HG03095 (cell line): Measurements from ENCODE around the gene USHBP1.
"Not testable (repeated sequence)": the region's sequence is repeated elsewhere in the genome, so short reads cannot be mapped to it uniquely, and the experiment has no call there.

Experiments used
- ATAC-seq: cut with Tn5 transposase; IDR thresholded peaks from one replicate; pipeline ENCODE4 v1.9.1; 2021; ENCODE audit warnings: moderate library complexity; ENCODE audit not compliant: unreplicated experiment

USHBP1 gene

DNA sequence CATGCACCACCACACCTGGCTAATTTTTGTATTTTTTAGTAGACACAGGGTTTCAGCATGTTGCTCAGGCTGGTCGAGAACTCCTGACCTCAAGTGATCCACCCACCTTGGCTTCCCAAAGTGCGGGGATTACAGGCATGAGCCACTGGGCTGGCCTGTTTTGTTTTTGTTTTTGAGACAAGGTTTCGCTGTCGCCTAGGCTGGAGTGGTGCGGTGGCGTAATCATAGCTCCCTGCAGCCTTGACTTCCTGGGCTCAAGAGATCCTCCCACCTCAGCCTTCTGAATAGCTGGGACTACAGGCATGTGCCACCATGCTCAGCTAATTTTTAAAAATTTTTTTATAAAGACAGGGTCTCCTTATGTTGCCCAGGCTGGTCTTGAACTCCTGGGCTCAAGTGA is 31.0 kb upstream of the USHBP1 start:
- not testable (repeated sequence) for ATAC-seq

DNA sequence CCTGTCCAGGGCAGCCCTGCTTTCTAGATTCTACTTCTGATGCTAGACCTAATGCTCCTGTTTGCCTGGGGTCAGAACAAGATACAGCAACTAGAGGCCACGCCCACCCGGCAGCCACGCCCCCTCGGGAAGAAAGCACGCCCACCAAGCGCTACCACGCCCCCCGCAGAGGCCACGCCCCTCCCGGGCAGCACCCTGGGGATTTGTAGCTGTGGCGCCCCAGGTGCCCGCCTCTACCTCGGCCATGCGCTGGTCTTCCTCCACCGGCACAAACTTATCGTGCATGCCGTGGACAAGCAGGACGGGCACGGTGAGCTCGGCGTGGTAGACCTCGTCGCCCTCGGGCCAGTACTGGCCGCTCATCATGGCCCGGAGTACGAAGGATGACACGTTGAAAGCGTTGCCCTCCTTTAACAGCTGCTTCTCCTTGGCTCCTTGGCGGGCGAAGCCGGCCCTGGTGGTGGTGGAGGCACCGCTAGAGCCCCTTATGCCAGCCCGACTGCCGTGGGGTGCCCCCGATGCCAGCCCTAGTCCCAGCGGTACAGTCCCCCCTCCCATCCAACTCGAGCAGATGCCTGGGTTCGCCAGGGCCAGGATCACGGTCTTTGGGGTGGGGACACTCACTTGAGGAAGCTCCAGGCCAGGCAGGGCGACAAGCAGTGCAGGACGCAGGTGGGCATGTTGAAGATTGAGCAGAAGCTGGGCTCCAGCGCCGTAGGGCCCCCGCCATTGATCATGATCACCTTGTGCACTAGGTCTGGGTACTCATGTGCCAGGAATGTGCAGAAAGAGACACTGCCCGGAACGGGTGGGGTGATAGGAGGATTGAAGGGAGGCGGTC is 29.7 kb upstream of the USHBP1 start:
- no peak for ATAC-seq

DNA sequence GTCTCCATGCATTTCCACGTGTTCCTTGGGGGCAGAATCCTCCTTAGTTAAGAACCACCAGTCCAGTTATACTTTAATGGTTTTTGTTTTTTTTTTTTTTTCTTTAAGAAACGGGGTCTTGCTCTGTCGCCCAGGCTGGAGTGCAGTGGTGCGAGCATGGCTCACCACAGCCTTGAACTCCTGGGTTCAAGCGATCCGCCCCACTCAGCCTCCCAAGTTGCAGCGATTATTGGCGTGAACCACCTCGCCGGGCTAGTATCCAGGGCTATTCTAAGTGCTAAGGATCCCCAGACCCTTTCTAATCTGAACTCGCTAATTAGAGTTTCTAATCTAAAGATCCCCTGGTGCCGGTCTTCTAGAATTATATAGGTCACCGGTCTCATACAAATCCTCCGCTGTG is 29.1 kb upstream of the USHBP1 start:
- ATAC-seq: no peak

DNA sequence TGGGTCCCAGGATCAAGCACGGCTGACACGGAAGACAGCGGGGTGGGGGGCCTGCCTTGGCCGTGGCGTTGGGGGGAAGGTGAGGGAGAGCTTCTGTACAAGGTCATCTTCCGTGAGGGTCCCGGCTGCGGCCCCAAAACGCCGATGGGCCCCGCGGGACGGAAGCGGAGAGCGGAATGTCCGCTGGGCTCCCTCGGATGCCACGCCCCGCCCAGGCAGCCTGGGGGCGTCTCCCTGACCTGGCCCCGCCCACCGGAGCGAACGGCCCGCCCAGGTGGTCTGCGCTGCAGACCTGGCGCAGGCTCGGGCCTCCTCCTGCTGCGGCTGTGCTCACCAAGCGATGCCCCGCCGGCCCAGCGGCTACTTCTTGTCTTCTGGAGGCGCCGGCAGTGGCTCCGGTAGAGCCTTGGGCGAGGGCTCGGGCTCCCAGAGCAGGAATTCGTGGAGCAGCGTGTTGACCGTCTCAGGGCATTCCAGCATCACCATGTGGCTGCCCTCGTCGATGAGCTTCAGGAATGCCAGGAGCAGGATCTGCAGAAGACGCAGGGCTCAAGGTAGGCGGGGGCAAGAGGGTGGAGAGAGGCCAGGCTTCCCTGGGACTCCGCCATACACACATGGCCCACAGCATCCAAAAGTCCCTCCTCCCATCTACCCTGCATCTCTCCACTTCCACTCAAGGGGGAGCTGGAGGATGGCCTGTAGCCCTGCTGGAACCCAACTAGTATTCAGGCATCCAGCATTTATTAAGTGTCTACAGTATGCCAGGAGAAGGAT is 27.9 kb upstream of the USHBP1 start:
- peak; percentile 76 for ATAC-seq

DNA sequence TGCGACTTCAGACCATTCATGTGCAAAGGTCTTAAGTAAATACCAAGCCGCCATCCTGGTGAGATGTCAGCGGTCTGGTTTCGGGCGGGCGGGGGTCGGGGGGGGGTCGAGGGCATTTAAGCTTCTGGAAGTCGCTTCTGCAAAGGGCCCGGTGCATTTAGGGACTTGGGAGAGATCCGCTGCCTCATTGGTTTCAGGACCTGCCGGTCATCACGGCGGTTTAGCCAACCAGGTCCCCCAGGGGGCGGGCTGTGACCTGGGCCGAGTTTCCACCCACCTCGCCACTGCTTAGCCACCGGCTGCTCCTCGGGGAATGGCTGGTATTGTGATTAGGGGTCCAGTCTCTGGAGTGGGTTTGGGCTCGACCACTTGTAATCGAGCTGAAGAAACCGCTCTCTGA is 24.9 kb upstream of the USHBP1 start:
- no peak for ATAC-seq

DNA sequence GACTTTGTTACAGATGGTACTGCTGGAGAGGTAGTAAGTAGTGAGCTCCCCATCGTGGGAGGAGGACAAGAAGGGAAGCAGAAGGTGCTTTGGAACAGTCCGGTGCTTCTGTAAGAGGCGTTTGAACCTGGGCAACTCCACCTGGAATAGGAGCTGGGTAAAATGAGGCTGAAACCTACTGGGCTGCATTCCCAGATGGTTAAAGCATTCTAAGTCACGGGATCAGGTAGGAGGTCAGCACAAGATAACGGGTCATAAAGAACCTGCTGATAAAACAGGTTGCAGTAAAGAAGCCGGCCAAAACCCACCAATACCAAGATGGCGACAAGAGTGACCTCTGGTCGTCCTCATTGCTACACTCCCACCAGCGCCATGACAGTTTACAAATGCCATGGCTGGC is 22.2 kb upstream of the USHBP1 start:
- ATAC-seq: no peak

DNA sequence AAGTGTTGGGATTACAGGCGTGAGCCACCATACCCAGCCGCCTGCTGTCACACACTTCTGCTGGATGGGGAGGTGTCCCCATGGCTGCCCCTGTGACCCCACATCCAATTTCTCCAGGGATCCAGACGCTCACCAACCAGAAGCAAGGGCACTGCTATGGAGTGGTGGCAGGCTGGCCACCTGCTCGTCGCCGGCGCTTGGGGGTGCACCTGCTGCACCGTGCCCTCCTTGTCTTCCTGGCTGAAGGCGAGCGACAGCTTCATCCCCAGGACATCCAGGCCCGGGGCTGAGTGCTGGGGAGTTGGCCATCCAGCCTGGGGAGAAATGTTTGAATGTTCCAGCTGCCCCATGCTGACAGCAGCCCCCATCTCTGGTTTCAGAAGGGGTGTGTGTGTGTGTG is 21.7 kb upstream of the USHBP1 start:
- ATAC-seq: no peak

DNA sequence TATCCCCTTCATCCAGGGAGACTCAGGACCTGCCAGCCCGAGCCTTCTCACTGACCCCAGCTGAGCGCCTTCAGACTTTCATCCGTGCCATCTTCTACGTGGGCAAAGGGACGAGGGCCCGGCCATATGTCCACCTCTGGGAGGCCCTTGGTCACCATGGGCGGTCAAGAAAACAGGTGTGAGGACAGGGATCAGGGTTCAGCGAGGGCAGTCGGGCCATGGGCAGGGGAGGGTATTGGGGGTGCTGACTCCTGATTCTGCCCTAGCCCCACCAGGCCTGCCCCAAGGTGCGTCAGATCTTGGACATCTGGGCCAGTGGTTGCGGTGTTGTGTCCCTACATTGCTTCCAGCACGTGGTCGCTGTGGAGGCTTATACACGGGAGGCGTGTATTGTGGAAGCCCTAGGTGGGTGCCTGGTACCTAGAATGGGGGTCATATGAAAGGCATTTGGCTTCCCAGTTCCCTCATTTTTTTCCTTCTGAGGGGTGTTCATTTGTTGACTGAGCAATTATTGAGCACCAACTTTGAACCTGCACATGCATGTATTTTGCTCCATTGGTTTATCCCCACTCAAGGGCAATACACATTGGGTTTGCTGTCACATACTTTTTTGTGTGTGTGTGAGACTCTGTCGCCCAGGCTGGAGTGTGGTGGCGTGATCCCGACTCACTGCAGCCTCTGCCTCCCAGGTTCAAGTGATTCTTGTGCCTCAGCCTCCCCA is 21.0 kb upstream of the USHBP1 start:
- ATAC-seq: no peak

DNA sequence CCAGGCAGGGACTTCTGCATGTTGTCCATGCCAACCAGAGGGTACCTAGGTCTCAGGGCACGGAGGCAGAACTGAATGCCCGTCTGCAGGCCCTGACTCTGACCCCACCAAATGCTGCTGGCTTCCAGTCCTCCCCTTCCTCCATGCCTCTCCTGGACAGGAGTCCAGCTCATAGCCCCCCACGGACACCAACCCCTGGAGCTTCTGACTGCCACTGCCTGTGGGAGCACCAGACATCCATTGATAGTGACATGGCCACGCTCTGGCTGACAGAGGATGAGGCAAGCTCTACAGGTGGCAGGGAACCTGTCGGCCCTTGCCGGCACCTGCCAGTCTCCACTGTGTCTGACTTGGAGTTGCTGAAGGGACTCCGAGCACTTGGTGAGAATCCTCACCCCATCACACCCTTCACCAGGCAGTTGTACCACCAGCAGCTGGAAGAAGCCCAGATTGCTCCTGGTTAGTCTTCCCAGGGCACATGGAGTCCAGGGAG is 19.0 kb upstream of the USHBP1 start:
- no peak for ATAC-seq

DNA sequence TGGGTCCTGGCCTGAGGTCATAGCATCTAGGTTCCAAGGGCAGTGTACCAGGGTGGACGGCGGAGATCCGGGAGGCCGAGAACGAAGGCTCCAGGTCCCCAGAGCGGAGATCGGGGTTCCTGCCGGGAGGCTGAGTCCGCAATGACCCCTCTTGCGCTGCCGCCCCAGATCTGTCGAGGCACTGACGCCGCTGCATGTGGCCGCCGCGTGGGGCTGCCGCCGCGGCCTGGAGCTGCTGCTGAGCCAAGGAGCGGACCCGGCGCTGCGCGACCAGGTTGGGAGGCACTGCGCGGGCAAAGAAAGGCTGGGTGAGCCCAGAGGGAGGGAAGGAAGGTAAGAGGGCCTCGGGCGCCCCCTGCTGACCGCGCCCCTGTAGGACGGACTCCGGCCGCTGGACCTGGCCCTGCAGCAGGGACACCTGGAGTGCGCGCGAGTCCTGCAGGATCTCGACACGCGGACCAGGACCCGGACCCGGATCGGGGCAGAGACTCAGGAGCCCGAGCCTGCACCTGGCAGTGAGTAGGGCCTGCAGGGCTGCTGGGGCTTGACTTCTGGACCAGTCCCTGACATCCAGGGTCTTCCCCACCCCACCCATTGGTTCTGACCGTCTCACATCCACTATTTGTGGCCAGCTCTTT is 18.1 kb upstream of the USHBP1 start:
- peak; percentile 51 for ATAC-seq

DNA sequence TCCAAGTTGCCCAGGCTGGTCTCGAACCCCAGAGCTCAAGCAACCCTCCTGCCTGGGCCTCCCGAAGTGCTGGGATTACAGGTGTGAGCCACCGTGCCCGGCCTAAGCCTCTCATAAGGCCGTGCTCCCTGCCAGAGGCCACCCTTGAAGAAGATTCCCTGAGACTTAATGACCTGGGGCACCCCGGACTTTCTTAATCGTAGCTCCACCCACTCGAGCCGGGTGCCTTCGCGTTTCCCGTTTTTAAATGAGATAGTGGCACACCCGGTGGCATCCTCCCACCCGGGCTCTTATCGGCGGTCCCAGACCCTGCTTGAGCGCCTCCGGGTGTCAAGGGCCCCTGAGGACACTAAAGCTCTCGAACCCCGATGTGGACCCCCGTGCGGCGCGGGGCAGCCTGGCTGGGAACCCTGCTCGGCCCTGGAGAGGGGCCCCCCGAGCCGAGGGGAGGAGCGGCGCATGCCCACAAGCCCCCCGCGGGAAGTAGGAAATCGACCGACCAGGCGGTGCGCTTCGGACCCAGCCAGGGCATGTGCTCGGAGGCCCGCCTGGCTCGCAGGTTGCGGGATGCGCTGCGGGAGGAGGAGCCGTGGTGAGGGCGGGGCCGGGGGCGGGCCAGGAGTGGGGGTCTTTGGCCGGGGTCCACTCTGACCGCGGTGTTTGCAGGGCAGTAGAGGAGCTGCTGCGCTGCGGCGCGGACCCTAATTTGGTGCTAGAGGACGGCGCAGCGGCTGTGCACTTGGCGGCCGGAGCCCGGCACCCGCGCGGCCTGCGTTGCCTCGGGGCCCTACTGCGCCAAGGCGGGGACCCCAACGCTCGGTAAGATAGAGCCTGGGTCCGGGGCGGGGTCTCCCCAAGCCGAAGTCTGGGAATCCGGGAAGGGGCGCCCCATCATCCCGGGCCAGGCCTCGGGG is 17.1 kb upstream of the USHBP1 start, which contains the start of gene ANKLE1:
ANKLE1 (plus strand) TSS at position 511 of the 914 bp plus-strand sequence; CDS start at position 531, 20 bp downstream.
- ATAC-seq: no peak

DNA sequence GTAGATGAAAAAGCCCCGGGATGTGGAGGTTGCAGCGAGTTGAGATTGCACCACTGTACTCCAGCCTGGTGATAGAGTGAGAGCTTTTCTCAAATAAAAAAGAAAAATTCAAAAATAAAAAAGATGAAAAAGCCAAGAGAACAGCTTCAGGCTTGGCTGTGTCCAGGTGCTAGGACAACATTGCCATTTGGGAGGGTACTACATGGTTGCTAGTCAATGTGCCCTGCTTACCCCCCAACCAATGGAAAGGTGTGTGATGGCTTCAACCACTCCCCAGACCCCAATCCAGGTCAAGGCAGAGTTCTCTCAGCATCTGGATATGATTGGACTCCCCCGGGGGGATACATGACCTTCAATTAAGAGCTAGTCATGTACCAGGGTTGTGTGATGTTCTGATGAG is 14.9 kb upstream of the USHBP1 start:
- no peak for ATAC-seq

DNA sequence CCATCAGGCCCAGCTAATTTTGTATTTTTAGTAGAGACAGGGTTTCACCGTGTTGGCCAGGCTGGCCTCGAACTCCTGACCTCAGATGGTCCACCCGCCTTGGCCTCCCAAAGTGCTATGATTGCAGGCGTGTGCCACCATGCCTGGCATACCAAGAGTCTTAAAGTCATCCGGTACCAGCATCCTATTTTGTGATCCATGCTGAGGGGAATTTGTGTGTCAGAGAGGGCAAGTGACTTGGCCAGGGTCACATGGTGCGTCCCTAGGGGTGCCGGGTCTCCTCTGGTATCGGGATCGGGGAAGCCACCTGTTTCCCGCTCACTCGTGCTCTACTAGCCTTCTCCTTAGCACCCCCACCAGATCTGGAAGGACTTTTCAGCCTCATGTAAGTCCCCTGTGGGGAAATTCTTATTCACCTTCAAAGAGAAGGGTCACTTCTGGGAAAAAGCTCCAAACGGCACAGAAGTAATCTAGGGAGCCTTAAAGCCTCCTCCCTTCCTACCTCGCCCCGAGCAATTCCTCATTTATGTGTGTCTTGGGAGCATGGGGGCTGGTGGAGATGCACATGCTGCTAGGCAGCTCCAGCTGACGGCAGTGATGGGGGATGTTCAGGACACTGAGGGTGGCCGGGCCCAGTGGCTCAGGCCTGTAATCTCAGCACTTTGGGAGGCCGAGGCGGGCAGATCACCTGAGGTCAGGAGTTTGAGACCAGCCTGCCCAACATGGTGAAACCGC is 11.1 kb upstream of the USHBP1 start:
- ATAC-seq: no peak

DNA sequence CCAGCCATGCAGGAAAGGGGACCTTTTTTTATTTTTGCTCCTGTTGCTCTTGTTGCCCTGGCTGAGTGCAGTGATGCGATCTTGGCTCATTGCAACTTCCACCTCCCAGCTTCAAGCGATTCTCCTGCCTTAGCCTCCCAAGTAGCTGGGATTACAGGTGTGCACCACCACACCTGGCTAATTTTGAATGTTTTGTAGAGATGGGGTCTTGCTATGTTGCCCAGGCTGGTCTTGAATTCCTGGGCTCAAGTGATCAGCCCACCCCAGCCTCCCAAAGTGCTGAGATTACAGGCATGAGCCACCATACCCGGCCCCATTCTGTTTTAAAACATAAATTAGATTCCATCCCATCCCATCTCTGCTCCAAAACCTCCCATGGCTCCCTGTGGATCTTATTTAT is 10.3 kb upstream of the USHBP1 start:
- not testable (repeated sequence) for ATAC-seq

DNA sequence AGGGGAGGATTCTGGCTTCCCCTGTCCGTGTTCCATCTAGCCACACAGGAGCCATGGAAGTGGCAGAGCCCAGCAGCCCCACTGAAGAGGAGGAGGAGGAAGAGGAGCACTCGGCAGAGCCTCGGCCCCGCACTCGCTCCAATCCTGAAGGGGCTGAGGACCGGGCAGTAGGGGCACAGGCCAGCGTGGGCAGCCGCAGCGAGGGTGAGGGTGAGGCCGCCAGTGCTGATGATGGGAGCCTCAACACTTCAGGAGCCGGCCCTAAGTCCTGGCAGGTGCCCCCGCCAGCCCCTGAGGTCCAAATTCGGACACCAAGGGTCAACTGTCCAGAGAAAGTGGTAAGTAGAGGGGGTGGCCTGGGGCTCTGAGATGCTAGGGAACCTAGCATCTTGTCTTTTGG is 4.2 kb upstream of the USHBP1 start:
- no peak for ATAC-seq

DNA sequence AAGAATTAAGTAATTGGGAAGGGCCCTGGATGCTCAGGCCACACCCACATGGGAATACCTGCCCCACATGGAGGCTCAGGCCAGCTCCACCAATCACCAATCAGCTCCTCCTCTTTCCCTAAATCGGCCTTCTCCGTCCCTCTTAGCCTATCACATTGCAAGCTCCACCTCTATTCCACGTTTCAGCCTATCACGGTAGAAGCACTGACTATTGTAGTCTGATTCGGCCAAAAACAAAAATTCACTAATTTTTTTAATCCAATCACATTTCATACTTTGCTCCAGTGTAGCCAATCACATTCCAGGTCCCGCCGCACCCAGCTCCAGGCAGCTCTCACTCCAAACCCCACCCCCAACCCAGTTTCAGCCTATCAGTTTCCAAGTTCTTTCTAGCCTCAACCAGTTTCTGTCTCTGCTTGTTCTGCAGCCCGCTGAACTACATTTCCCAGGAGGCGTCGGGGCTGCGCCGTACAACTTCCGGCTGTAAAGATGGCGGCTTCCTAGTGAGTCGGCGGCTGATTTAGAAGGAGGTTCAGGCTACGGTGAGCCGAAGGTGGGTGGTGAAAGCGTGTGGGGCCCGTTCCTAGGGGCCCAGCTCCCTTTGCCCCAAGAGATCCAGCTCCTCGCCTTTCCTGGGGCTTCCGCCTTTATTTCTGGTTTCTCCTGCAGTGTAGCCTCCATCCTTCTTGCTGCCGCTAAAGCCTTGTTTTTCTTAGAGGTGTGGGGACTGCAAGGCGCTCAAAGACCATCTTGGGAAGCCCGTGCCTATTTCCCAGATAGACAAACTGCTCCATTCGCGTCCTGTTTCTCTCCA is 2.6 kb upstream of the USHBP1 start, which contains the start of gene BABAM1:
BABAM1 (plus strand) TSS at position 469 of the 814 bp plus-strand sequence. CDS start 1,364 bp downstream, outside the sequence.
- peak; percentile 85 for ATAC-seq

DNA sequence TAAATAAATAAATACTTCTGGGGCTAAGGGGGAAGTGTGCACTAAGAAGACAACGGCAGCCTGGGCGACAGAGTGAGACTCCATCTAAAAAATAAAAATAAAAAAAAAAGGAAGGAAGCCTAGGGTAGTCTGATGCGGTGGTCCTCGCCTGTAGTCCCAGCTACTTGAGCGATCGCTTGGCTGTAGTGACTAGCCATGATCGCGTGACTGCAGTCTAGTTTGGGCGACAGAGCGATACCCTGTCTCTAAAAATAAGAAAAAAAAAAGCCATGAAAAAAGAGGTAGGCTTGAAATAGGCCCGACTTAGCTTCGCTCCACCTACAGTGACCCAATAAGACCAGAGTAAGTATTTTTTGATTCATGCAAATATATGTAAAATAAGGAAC is 2.0 kb upstream of the USHBP1 start:
- ATAC-seq: peak; percentile 11

DNA sequence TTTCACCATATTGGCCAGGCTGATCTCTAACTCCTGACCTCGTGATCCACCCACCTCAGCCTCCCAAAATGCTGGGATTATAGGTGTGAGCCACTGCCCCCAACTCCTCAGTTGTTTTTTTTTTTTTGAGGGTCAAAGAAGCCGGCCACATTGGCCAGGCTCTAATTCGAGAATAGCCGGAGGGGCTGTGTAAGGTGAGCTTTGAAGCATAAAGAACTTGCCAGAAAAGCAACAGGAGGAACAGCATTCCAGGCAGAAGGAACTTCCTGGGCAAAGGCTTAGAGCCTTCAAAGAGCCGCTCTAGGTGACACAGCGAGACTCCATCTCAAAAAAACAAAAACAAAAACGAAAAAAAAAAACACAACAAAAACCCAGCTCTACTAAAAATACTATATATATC is 1.5 kb upstream of the USHBP1 start:
- ATAC-seq: no peak
